GM21717 (cell line): ENCODE measurements around the gene HOXB2.
"Not testable (repeated sequence)": the region's sequence is repeated elsewhere in the genome, so short reads cannot be mapped to it uniquely, and the experiment has no call there.

Source experiments
- ATAC-seq: cut with Tn5 transposase; IDR thresholded peaks from one replicate; pipeline ENCODE4 v1.9.1; 2021; ENCODE audit warnings: mild to moderate bottlenecking, moderate library complexity; ENCODE audit not compliant: unreplicated experiment

Gene HOXB2

GRCh38 chr17:48542114-48542656 lies 2.7 kb downstream of the HOXB2 start:
- no peak for ATAC-seq

GRCh38 chr17:48541577-48542113 lies 3.3 kb downstream of the HOXB2 start:
- ATAC-seq = no peak

GRCh38 chr17:48541036-48541576 lies 3.8 kb downstream of the HOXB2 start:
- ATAC-seq = no peak

- ATAC-seq = no peak
Measured at GRCh38 chr17:48540213-48540612, 4.7 kb downstream of the HOXB2 start.

- ATAC-seq = no peak
Measured at GRCh38 chr17:48539177-48539576, 5.7 kb downstream of the HOXB2 start.

GRCh38 chr17:48537316-48537715 lies 7.6 kb downstream of the HOXB2 start:
- no peak for ATAC-seq

- not testable (repeated sequence) for ATAC-seq
Measured at GRCh38 chr17:48535793-48536559, 8.9 kb downstream of the HOXB2 start.

GRCh38 chr17:48532261-48532660 lies 12.6 kb downstream of the HOXB2 start:
- no peak for ATAC-seq

- no peak for ATAC-seq
Measured at GRCh38 chr17:48530887-48531272, 14.0 kb downstream of the HOXB2 start, which contains the start of gene HOXB1. HOXB1 (minus strand) TSS chr17:48531011; CDS start chr17:48530904, 107 bp downstream.

- ATAC-seq = no peak
Measured at GRCh38 chr17:48530208-48530886, 14.6 kb downstream of the HOXB2 start.

- ATAC-seq = no peak
Measured at GRCh38 chr17:48529683-48530009, 15.3 kb downstream of the HOXB2 start.

GRCh38 chr17:48528936-48529682 lies 15.8 kb downstream of the HOXB2 start:
- ATAC-seq = no peak

GRCh38 chr17:48528153-48528935 lies 16.6 kb downstream of the HOXB2 start:
- ATAC-seq = no peak

GRCh38 chr17:48527547-48527932 lies 17.4 kb downstream of the HOXB2 start:
- ATAC-seq = no peak

- ATAC-seq = no peak
Measured at GRCh38 chr17:48526608-48527546, 18.0 kb downstream of the HOXB2 start.

- ATAC-seq = no peak
Measured at GRCh38 chr17:48523010-48523409, 21.9 kb downstream of the HOXB2 start.

GRCh38 chr17:48522031-48522653 lies 22.8 kb downstream of the HOXB2 start:
- no peak for ATAC-seq

GRCh38 chr17:48520631-48521079 lies 24.3 kb downstream of the HOXB2 start:
- ATAC-seq = no peak

GRCh38 chr17:48519427-48519826 lies 25.5 kb downstream of the HOXB2 start:
- ATAC-seq = no peak
